Stimulated activated CD4-positive, alpha-beta T cell treated with anti-CD3 and anti-CD28 coated beads, Interleukin-15, amount 100 ng/mL, for 48 hours (primary cell): Measurements from ENCODE around the gene DPP9.
"Not testable (repeated sequence)": the region's sequence is repeated elsewhere in the genome, so short reads cannot be mapped to it uniquely, and the experiment has no call there.

ENCODE experiments used
- DNase-seq, 2 donors: peaks; one replicate each; pipeline ENCODE4 v3.0.0-alpha.2; 2020; ENCODE audit warnings: low read depth in 2 of 2

DPP9 gene

DNA sequence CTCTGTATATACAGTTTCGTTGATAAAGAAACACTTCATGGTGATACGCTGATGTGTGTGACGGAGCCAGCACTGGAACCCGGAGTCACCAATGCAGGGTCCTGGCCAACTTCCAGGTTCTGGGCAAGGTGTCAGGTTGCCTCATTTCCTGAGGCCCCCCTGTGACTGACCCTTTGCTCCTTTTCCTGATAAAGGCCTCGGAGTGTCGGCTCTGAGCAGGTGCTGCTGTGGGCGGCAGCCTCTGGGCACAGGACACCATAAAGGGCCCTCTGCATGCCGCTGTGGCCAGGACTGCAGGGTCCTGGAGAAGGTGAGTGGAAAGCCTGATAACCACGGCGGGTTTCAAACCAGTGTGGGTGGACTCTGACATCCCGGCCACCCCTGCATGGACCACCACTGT lies 36.2 kb downstream of the DPP9 start:
- no peak for DNase-seq

DNA sequence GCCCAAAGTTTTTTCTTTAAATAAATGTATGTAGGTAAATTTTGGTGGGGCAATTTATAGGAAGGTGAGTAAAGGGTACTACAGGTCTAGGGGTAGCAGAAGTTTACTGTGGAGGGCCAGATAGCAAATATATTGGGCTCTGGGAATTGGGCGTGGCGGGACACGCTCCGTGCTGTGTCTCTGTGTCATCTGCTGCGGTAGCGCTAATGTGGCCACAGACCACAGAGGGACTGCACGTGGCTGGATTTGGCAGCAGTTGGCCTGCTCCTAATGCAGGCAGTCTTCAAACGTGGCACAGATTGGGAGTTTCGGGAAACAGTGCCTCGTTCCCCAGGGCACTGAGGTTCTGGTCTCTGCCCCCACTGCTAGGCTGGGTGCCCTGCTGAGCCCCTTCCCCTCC lies 36.9 kb downstream of the DPP9 start:
- no peak for DNase-seq

GRCh38 chr19:4684312-4685095 lies 39.1 kb downstream of the DPP9 start:
- no peak for DNase-seq

DNA sequence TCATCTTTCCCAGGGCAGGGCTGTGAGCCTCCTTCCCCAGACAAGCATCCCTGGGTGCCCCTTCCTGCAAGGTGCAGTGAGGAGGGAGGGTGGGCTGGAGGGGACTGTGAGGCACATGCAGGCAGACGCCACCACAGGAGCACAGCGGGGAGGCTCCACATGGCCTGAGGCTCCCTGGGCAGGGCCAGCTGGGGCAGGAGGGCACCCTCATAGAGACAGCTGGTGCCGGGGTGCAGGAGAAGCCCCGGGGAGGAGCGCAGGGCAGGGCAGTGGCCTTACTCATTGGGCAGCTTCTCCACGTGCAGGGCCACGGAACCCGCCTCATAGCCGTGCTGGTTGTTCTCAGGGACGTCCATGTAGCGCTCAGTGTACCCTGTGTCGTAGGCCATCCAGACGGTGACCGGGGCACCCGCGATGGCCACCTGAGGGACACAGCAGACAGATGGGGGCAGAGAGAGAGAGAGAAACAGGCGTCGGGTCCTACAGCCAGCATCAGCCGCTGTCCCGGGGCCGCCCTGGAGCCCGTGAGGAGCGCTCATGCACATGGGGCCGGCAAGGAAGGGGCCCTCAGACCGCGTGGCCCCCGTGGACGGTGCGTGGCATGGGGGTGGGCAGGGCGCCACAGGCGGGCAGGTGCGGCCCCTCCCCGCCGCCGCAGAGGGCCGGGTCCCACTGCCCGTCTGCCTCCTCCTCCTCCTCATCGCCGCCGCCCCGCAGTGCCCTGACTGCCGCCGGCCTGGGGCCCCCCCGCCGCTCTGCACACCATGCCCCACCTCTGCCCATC lies 41.0 kb downstream of the DPP9 start:
- DNase-seq, result no peak

DNA sequence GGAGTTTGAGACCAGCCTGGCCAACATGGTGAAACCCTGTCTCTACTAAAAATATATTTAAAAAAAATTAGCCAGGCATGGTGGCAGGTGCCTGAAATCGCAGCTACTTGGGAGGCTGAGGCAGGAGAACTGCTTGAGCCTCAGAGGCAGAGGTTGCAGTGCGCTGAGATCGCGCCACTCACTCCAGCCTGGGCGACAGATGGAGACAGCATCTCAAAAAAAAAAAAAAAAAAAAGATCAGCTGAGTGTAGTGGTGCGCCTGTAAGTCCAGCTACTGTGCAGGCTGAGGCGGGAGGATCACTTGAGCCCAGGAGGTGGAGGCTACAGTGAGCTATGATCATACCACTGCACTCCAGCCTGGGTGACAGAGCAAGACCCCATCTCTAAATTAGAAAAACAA lies 43.6 kb downstream of the DPP9 start:
- not testable (repeated sequence) for DNase-seq

GRCh38 chr19:4678881-4679790 lies 44.5 kb downstream of the DPP9 start:
- DNase-seq, result no peak

GRCh38 chr19:4676955-4677731 lies 46.5 kb downstream of the DPP9 start:
- no peak for DNase-seq

DNA sequence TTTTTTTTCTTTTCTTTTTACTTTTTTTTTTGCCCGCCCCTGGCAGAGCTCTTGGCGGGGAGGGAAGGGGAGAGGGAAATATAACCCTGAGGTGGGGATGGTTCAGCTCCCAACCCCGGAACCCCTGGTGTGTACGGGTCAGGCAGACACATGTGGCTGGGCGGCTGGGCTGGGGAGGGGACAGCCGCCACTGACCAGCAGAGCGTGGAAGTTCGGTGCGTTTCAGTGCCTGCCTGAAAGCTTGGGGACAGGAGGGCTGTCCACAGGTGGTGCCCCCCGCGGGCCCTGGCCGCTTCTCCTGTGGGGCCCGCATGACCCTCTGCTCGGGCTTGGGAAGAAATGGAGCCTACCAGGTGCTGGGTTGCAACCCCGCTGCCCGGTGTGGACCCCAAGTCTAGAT lies 48.3 kb downstream of the DPP9 start:
- no peak for DNase-seq

GRCh38 chr19:4673726-4674125 lies 49.9 kb downstream of the DPP9 start:
- DNase-seq, result no peak

- DNase-seq, result no peak
These were observed 50.4 kb downstream of the DPP9 start for GRCh38 chr19:4673216-4673615.

DNA sequence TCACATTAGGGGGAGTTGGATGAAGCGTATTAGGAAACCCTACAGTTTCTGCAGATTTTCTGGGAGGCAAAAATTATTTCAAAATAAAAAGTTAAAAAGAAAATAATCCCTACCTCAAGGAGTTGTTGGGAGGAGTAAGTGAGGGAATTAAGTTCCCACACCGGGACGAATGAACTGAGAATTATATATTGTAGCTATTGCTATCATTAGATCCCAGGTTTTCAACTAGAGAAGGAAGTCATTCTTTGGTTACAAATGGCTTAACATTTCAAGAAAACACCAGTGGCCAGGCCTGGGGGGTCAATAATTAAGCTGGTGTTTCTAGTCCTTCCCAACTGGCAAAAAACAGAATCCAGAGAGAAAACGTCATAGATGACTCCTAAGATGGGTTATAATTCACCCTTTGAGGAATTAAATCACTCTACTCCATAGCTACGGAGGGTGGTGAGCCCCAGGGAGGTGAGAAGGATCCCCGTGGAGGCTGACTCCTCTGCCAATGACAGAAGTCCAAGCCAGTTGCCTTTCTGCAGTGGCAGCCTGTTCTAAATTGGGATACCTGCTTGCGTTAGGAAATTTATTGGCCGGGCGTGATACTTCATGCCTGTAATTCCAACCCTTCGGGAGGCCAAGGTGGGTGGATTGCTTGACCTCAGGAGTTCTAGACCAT lies 52.3 kb downstream of the DPP9 start:
- no peak for DNase-seq

- DNase-seq, result peak; percentile 87 to 93
These were observed 53.7 kb downstream of the DPP9 start, which contains the start of gene MYDGF for GRCh38 chr19:4669723-4670480. Gene MYDGF (minus strand): TSS chr19:4670342. CDS start chr19:4670334, 8 bp downstream.

- no peak for DNase-seq
These were observed 59.0 kb downstream of the DPP9 start for GRCh38 chr19:4664642-4665041.

DNA sequence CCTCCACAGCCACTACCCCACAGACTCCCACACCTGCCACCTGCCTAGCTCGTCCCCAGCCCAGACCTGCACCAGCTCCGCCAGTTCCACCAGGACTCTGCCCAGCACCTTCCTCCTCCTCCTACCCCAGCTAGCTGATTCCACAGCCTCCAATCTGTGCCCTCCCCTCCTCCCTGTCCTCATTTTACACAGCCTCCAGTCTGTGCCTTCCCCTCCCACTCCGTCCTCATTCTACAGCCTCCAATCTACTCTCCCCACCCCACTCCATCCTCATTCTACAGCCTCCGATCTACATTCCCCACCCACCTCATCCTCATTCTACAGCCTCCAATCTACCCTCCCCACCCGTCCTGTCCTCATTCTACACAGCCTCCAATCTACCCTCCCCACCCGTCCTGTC lies 60.8 kb downstream of the DPP9 start:
- DNase-seq, result no peak

GRCh38 chr19:4662020-4662695 lies 61.5 kb downstream of the DPP9 start:
- no peak for DNase-seq

- DNase-seq, result no peak
These were observed 62.6 kb downstream of the DPP9 start for GRCh38 chr19:4660993-4661392.

DNA sequence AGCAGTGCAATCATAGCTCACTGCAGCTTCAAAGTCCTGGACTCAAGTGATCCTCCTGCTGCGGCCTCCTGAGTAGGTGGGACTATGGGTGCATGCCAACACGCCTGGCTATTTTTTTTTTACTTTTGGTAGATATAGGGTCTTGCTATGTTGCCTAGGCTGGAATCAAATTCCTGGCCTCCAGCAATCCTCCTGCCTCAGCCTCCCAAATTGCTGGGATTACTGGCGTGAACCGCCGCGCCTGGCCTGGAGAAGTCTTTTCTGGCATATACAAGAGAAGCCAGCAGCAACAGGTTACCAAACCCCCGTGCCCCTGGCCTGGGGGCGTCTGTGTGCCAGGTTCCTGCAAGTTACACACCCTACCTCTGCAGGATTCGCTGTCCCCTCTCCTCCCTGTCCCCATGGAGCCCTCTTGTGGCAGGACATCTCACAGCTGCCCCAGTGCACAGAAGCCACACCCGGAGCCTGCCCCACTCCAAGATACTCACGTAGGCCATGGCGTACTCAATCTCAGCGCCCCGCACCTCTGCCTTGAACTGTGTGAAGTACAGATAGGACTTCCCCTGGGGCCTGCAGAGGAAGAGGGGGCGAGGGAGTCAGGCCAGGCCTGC lies 63.4 kb downstream of the DPP9 start:
- no peak for DNase-seq

- DNase-seq, result no peak
These were observed 65.8 kb downstream of the DPP9 start for GRCh38 chr19:4657835-4658234.

DNA sequence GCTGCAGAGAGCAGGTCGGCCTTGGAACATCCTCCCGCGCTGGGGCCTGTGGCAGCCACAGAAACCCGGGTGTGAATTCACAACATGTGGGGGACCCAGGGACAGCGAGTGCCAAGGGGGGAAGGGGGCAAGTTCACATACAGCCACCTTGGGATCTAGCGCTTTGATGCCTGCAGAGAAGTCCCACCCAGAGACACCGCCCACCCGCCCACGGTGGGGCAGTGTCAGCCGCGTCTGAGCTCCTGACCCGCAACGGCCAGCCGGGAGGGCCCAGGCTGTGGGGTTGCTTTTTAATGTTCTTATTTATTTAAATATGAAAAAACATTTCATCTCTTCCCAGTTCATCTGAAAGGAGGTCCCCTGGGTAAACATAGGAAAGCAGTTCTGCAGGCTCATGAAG lies 66.4 kb downstream of the DPP9 start:
- DNase-seq, result no peak
